NCI-H226 (cell line): ENCODE measurements around the gene HLA-B.
A peak's percentile ranks its signal among the peaks of the same experiment; 100 is the strongest.
"Not testable (repeated sequence)": the region's sequence is repeated elsewhere in the genome, so short reads cannot be mapped to it uniquely, and the experiment has no call there.

Source experiments
- DNase-seq: peaks from one replicate; pipeline ENCODE4 v3.0.0-alpha.2; 2015

The HLA-B gene

GRCh38 chr6:31356946-31357466 is at the start of gene HLA-B:
Gene HLA-B (minus strand): TSS chr6:31357179. CDS start chr6:31357158, 21 bp downstream.
- peak; percentile 86 for DNase-seq

DNA sequence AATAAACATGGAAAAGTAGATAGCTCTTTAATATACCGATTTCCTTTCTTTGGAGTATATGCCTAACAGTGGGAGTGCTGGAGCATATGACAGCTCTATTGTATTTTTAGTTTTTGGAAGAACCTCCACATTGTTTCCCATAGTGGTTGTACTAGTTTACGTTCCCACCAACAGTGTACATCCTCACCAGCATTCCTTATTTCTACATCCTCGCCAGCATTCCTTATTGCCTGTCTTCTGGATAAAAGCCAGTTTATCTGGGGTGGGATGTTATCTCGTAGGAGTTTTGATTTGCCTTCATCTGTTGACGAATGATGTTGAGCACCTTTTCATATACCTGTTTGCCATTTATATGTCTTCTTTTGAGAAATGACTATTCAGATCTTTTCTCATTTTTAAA is 49.0 kb upstream of the HLA-B start:
- peak; percentile 72 for DNase-seq

GRCh38 chr6:31404061-31404364 is 47.0 kb upstream of the HLA-B start:
- not testable (repeated sequence) for DNase-seq

- DNase-seq: peak; percentile 94
Measured at GRCh38 chr6:31403283-31404060, 46.5 kb upstream of the HLA-B start, which contains the start of gene MICA. Gene MICA (plus strand): TSS chr6:31403595. CDS start chr6:31403633, 38 bp downstream.

- peak; percentile 30 for DNase-seq
Measured at GRCh38 chr6:31402324-31403282, 45.6 kb upstream of the HLA-B start.

DNA sequence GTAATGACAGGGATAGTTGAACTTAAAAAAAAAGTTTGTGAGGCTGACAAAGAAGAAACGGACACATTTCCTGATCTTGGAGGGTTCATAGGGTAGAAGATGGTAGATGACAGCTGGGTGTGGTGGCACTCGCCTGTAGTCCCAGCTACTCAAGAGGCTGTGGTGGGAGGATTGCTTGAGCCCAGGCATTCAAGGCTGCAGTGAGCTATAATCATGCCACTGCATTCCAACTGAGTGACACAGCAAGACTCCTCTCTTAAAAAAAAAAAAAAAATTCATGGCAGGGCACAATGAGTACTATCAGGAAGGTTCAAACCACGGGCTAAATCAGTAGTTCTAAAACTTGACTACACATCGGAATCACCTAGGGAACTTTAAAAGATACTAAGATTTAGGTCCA is 44.4 kb upstream of the HLA-B start:
- DNase-seq: peak; percentile 80

- peak; percentile 78 for DNase-seq
Measured at GRCh38 chr6:31400467-31401289, 43.7 kb upstream of the HLA-B start.

DNA sequence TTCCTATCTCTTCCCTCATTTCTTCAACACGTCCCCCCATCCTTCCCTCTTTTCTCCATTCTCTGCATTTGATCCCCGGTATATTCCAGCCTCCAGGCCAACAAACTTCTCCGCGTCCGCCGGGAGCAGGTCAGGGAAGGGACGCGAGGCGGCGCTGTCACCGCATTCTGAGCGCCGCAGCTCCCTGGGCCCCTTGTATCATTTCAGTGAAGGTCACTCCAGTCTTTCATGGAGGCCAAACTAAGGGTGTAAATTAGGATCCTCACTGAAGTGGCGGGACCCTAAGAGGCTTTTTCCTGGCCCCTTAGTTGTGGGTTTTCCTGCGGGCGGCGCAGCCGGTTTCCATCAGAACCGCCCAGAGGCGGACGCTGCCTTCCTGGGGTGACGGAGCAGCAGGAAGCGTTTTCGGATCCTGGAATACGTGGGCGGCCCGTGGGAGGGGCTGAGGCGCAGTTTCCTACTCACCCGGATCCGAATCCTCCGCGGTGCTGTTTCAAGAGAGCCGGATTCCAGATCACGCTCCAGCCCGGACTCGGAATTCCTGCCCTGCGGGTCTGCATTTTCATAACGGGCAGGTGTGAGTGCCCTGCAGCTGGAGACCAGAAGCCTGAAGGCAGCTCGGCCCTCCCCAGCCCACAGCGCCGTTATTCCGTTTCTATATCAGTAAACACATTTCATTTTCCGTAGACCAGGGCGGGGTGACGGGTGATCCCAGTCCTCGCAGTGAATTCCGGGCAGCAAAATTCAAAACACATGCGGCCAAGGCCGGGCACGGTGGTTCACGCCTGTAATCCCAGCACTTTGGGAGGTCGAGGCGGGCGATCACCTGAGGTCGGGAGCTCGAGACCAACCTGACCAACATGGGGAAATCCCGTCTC is 42.8 kb upstream of the HLA-B start:
- peak; percentile 94 for DNase-seq

DNA sequence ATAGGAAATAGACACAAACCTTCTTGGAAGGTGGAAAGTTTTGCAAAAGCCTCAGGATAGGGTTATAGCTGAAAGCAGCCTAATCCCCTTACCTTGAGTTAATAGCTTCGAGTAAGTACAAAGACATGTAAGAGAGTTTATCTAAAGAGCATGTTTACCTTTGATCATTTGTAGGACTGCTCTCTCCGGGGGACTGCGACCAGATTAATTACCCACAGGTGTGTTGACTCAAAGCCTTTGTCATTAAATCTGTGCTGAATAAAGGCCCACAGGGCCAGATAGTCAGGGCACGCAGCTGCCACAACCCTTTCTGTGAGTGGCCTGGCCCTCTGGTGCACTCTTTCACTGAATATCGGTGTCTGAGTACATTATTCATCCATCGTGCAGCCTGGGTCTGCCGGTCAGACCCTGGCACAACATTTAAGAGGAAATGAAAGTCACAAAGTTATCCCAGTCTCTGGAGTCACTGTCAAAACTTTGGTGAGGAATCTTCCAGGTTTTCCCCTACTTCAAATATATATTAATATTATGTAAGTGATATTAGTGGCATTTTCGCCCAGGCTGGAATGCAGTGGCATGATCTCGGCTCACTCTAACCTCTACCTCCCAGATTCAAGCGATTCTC is 41.0 kb upstream of the HLA-B start:
- no peak for DNase-seq

GRCh38 chr6:31397153-31397499 is 40.1 kb upstream of the HLA-B start:
- DNase-seq: not testable (repeated sequence)

GRCh38 chr6:31396422-31397152 is 39.6 kb upstream of the HLA-B start:
- peak; percentile 62 for DNase-seq

DNA sequence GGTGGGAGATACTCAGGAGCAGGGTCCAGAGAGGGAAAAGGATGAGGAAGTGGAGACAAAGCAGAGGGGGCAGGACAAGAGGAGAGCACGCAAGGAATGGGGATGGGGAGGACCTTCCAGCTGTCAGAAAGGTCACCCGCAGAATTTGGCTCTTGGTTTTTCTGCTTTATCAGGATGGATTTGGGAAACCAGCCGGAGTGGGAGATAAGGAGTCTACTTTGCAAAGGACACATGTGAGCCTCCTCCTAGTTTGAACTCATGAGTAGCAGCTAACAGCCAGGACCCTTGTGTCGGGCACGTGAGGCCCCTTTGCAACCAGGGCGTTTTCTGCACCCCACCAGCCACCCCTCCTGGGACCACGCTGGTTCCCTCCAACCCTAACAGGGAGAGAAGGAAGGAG is 38.9 kb upstream of the HLA-B start:
- DNase-seq: no peak

DNA sequence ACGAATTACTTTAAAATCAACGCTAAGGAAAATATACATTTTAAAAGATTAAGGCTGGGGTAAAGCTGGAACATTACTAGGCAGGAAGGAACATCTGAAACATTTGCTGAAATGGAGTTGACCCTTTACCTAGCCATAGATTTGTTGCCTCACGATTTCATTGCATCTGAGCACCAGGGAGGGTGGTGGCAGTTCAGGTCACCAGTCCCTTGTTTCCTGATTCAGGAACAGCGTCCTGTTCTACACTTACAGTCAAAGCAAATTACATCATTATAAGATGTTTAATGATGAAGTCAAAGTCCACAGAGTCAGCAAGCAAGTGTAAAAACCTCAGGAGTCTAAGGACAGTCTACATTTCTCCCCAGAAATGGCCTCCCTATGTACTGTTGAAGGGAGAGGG is 37.4 kb upstream of the HLA-B start:
- no peak for DNase-seq

- DNase-seq: no peak
Measured at GRCh38 chr6:31393932-31394331, 37.0 kb upstream of the HLA-B start.

GRCh38 chr6:31389802-31390132 is 32.8 kb upstream of the HLA-B start:
- DNase-seq: not testable (repeated sequence)

GRCh38 chr6:31388916-31389801 is 32.2 kb upstream of the HLA-B start:
- DNase-seq: not testable (repeated sequence)

- DNase-seq: no peak
Measured at GRCh38 chr6:31386977-31387376, 30.0 kb upstream of the HLA-B start.

- no peak for DNase-seq
Measured at GRCh38 chr6:31386099-31386498, 29.1 kb upstream of the HLA-B start.

DNA sequence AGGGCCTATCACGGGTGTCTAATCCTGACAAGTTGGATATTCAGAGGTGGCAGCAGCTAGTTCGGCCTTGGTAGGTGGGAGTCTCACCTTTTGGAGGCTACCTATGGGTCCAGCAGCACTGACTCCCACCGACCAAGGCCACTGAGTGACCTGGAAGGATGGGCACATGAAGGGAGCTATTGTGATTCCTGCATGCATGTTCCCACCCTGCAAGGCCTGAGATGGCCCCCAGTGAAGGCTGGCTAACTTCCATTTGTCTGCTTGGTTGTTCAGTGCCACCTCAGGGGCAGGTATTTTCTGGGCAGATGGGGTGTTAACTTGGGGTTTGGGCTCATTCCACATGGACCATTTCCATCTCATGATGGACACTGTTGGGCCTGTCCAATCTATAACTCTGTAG is 28.1 kb upstream of the HLA-B start:
- no peak for DNase-seq

GRCh38 chr6:31383149-31383548 is 26.2 kb upstream of the HLA-B start:
- DNase-seq: peak; percentile 58
